Brain microvascular endothelial cell (primary cell): Measurements from ENCODE around the gene DIAPH1.

Experiments used
- DNase-seq: peaks from one replicate; pipeline ENCODE4 v3.0.0-alpha.2; 2020
- H3K27ac ChIP-seq: fragments of 250-450 bp; sonication (Bioruptor Pico); 2 replicates; pipeline ENCODE4 v1.5.1; 2020; ENCODE audit warnings: mild to moderate bottlenecking, moderate library complexity
- H3K27me3 ChIP-seq: fragments of 250-450 bp; sonication (Bioruptor Pico); replicated peaks from 2 replicates; pipeline ENCODE4 v1.5.1; 2020; ENCODE audit warnings: mild to moderate bottlenecking
- H3K36me3 ChIP-seq: fragments of 250-450 bp; sonication (Bioruptor Pico); replicated peaks from 2 replicates; pipeline ENCODE4 v1.5.1; 2020; ENCODE audit warnings: mild to moderate bottlenecking
- H3K4me3 ChIP-seq: 2 replicates; pipeline ENCODE4 v1.5.1; 2011; ENCODE audit warnings: low read depth, mild to moderate bottlenecking, control low read depth, low read length, moderate library complexity
- in situ Hi-C: cut with HindIII; loops from 2 replicates; pipeline ENCODE4 v1.10.0; 2017; ENCODE audit warnings: low sequenced_read_pairs, low pct_ligation_motif_present
- TF ChIP-seq, protein P1 (sequence below): IDR thresholded peaks from 2 replicates; pipeline ENCODE4 v1.5.1; 2011; ENCODE audit warnings: low read depth, mild to moderate bottlenecking, moderate library complexity, low read length, control low read depth, inconsistent platforms; ENCODE audit errors: missing control alignments

Gene DIAPH1

DNA sequence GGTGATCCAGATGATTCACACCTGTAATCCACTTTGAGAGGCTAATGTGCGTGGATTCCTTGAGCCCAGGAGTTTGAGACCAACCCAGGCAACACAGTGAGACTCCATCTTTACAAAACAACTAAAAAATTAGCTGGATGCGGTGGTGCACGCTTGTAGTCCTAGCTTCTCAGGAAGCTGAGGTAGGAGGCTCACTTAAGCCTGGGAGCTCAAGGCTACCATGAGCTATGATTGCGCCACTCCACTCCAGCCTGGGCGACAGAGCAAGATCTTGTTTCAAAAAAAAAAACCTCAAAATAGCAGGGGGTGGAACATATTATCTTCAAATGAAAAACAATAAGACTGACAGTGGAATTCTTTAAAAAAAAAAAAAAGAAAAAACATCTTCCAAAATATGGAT is 70.9 kb downstream of the DIAPH1 start:
- Histone ChIP-seq H3K36me3 (peaks cover 3% of the 10 kb centered on the region), H3K4me3 (no peak overlapping the region), H3K27me3 (no peaks in the 10 kb centered on the region), H3K27ac (no peak overlapping the region)
- no peak for DNase-seq
- in situ Hi-C loops = no loop called here
- TF ChIP-seq, protein P1, sequence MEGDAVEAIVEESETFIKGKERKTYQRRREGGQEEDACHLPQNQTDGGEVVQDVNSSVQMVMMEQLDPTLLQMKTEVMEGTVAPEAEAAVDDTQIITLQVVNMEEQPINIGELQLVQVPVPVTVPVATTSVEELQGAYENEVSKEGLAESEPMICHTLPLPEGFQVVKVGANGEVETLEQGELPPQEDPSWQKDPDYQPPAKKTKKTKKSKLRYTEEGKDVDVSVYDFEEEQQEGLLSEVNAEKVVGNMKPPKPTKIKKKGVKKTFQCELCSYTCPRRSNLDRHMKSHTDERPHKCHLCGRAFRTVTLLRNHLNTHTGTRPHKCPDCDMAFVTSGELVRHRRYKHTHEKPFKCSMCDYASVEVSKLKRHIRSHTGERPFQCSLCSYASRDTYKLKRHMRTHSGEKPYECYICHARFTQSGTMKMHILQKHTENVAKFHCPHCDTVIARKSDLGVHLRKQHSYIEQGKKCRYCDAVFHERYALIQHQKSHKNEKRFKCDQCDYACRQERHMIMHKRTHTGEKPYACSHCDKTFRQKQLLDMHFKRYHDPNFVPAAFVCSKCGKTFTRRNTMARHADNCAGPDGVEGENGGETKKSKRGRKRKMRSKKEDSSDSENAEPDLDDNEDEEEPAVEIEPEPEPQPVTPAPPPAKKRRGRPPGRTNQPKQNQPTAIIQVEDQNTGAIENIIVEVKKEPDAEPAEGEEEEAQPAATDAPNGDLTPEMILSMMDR = no peak

DNA sequence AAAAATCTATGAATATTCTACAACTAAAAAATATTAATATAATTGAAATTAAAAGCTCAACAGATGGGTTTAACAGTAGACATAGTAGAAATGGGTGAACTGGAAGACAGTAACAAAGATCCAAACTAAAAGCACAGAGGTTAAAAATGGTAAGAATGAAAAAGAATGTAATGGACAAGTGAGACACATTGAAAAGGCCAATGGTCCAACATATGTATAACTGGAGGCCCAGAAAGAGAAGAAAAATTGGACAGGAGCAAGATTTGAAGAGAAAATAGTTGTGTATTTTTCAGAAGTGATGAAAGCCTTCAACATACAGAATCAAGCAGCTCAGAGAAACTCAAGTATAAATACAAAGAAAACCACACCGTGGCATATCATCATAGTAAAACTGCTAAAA is 71.3 kb downstream of the DIAPH1 start:
- TF ChIP-seq, protein P1 = no peak
- H3K27me3 ChIP-seq = no peaks in the 10 kb centered on the region
- H3K27ac ChIP-seq = no peak overlapping the region
- in situ Hi-C loops = no loop called here
- no peak for DNase-seq
- peaks cover 3% of the 10 kb centered on the region for H3K36me3 ChIP-seq
- no peak overlapping the region for H3K4me3 ChIP-seq

DNA sequence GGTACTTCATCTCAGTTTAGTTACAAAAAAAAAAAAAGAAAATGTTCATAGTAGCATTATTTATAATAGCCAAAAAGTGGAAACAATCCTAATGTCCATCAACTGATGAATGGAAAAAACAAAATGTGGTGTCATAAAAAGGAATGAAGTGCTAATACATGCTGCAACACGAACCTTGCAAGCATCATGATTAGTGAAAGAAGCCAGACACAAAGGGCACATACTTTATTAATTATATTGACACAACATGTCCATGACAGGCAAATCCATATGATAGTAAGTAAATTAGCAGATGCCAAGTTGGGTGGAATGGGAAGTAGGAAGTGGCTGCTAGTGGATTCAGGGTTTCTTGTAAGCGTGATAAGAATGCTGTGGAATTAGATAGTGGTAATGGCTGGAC is 75.7 kb downstream of the DIAPH1 start:
- Histone ChIP-seq H3K36me3 (peaks cover 3% of the 10 kb centered on the region), H3K27ac (no peak overlapping the region), H3K27me3 (no peaks in the 10 kb centered on the region), H3K4me3 (no peak overlapping the region)
- TF ChIP-seq, protein P1 = no peak
- in situ Hi-C loops = no loop called here
- DNase-seq = no peak

DNA sequence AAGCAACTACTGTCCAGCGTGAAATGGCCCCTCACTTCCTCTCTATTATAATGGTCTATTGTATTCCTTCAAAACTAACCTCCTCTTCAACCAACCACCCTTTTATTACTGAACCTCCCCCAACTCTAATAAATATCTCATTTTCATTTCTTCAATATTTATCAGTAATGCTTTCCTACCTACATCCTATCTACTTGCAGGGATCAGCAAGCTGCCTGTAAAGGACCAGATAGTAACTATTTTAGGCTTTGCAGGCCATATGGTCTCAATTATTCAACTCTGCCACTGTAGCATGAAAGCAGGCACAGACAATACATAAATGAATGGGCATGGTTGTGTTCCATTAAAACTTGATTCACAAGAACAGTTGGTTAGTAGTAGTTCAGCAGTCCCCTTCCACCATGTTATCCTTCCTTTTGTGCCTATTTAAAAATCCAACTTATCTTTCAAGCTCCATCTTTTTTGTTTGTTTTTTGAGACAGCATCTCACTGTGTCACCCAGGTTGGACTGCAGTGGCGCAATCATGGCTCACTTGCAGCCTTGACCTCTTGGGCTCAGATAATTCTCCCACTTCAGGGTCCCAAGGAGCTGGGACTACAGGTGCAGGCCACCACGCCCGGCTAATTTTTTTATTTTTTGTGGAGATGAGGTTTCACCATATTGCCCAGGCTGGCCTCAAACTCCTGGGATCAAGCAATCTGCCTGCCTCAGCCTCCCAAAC is 84.1 kb downstream of the DIAPH1 start:
- Histone ChIP-seq H3K27ac (no peak overlapping the region), H3K27me3 (no peaks in the 10 kb centered on the region), H3K36me3 (peaks cover 7% of the 10 kb centered on the region), H3K4me3 (no peak overlapping the region)
- in situ Hi-C loops = no loop called here
- TF ChIP-seq, protein P1 = no peak
- DNase-seq = no peak

DNA sequence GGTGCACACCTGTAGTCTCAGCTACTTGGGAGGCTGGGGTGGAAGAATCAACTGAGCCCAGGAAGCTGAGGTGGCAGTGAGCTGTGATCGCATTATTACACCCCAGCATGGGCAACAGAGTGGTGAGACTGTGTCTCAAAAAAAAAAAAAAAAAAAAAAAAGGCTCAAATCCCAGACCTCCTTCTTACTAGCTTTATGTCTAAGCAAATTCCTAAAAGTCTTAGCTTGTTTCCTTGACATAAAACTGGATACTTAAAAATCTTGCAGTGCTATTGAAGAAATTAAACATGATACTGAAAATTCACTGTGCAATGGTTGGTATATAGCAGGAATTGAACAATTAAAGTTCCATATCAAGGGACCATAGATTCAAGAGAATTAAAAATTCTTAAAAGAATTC is 84.9 kb downstream of the DIAPH1 start:
- TF ChIP-seq, protein P1 = no peak
- no peak overlapping the region for H3K27ac ChIP-seq
- H3K4me3 ChIP-seq = no peak overlapping the region
- peaks cover 9% of the 10 kb centered on the region for H3K36me3 ChIP-seq
- in situ Hi-C loops = no loop called here
- H3K27me3 ChIP-seq = no peaks in the 10 kb centered on the region
- no peak for DNase-seq

DNA sequence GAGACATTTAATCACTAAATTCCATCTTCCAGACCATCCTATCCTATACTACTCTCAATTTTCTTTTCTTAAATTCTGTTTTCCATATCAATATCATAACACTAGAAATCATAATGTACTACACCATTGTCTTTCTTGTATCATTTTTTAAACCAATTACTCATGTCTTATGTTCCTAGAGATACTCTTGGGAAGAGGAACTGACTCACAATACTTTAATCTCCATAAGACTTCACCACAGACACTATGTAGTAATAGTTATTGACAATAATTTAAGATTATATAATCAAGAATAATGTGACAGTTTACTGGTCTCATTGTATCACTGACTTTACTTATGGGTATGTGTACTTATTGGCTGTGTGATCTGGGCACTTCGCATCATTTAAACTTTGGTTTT is 86.1 kb downstream of the DIAPH1 start:
- peaks cover 19% of the 10 kb centered on the region for H3K36me3 ChIP-seq
- no peaks in the 10 kb centered on the region for H3K27me3 ChIP-seq
- H3K4me3 ChIP-seq = no peak overlapping the region
- no peak overlapping the region for H3K27ac ChIP-seq
- DNase-seq = no peak
- in situ Hi-C loops = no loop called here
- TF ChIP-seq, protein P1 = no peak
